NOMO-1 treated with DMSO at 0.1 percent for 48 hours (cell line): Measurements from ENCODE around the gene MUSTN1.
A peak's percentile ranks its signal among the peaks of the same experiment; 100 is the strongest.

Experiments used
- DNase-seq: peaks from one replicate; lab custom pipeline; 2025; ENCODE audit not compliant: unreplicated experiment; lab: John Stamatoyannopoulos, UW

Gene MUSTN1

DNA sequence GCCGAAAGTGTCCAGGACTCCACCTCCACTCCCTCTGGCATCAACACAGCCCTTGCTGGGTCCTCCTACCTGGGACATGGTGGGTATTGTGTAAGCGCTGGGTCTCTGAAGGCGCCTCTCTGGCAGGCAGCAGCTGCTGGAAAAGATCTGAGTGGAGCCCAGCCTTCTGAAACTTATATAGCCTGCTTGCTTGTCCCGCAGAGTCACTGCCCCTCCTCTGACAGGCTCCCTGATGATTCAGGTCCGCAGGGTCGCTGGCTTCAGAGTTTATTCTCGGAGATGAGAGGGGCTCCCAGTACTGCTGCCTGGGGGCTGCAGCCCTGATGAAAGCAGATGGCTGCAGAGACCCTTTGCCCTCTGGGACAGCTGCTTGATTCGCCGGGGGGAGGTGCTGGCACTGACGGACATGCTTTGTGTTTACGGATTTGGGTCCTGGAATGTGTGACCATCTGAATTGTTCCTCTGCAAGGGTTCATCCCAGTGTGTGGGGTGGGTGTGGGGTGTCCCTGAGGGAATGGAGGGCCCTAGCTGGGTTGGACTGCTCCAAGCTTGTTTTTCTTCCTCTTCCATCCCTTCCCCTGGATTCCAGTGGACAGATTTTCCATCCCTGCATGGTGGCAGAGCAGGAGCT is at the start of gene MUSTN1:
Gene MUSTN1 (minus strand): TSS at position 149 of the 631 bp plus-strand sequence. CDS start 71 bp downstream, at position 78.
- DNase-seq = no peak

DNA sequence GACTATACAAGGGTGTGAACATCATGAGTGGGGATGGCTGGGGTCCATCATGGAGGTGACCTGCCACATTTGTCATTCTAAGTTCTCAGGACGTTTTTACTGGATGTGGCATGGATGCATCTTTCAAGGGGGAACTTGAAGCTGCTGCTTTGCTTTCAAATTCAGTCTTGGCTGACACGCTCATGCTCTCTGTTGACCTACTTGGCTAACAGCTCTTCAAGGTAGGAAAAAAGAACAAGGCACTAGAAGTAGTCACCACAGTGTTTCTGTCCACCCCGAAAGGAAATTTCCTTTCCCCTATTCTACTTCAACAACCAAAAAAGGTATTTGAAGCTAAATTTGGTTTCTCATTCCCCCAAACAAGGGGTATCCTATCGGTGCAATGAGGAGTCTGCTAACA is 47.6 kb upstream of the MUSTN1 start:
- no peak for DNase-seq

GRCh38 chr3:52881871-52882270 is 47.1 kb upstream of the MUSTN1 start:
- no peak for DNase-seq

DNA sequence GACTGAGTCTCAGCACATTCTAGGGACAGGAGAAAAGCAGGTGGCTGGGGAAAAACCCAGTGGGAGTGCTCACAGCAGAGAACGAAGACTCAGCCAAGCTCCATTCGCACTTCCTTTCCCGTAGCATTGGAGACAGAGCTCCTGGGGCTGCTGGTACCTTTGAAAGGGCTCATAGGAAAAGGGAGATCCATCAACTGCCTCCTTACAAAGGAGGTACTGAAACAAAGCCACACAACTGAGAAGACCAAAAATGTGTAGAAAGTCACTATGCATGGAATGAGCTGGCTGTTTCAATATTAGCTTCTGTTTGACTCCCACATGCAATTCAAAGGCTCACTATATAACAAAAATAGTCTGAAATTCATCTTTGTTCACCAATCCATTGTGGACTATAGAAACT is 45.7 kb upstream of the MUSTN1 start:
- DNase-seq = no peak

GRCh38 chr3:52880047-52880446 is 45.2 kb upstream of the MUSTN1 start:
- no peak for DNase-seq

DNA sequence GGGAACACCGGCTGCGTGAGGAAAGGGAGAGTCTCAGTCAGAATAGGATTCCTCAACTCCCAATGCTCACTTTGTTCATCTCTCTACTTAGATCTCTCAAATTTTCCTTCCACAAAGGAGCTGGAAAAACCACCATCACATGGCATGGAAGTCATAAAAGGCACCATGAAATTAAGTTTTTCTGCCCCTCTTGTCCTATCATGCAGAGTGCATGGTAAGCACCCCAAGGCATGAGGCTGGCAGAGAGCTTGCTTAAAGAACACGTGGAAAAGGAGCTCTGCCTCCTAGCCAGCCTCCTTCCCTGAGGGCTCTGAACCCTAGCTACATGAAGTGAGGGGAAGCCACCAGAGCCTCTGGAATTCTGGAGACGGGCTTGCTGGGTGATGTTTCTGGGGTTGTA is 44.8 kb upstream of the MUSTN1 start:
- no peak for DNase-seq

DNA sequence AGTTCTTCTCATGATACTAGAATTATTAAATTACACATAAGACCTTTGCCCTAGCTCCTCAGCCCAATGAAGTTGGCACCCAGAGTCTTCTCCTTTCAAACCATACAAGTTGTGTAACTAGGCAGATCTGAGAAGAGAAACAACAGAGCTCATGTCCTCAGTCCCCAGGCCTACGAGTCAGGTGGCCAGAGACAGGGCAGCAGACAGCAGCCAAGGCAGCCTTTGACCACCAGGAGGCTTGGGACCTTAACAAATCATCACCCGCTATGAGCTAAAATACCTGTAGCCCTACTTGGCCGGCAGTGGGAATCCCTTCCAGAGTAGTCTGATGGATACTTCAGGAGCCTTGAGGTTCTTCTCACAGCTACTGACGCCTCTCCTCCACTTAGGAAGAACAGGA is 44.3 kb upstream of the MUSTN1 start:
- DNase-seq = no peak

GRCh38 chr3:52877085-52877484 is 42.3 kb upstream of the MUSTN1 start:
- no peak for DNase-seq

DNA sequence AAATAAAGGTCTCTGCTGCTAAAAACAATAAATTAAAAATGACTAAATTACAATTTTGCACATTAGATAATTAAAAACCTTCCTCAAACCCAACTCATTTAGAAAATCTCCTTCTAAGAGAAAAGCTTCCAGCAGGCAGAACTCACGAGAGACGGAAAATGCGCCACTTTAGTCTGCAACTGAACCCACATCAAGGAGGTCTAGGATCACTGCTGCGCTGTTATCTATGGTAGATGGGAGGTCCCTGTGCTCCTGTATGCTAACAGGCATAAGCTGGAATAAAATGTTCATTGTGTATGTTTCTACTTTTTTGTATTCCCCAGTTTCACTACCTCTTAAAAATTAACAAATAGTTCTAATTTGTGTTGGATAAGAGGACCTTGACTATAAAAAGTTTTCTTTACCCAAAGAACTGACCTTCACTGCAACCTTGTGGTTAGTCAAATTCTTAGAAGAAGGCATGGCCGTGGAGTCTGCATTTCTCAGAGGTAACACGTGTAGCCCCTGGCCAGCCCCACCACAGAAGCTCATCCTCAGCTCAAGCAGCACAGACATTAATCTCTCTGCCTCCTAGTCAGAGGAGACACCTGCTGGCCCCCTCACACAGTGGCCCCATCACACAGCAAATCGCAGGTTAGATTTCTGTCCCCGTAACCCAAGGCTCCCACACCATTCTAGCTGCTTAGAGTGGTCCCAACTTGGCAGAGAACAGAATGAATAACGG is 40.2 kb upstream of the MUSTN1 start:
- peak; percentile 30 for DNase-seq

DNA sequence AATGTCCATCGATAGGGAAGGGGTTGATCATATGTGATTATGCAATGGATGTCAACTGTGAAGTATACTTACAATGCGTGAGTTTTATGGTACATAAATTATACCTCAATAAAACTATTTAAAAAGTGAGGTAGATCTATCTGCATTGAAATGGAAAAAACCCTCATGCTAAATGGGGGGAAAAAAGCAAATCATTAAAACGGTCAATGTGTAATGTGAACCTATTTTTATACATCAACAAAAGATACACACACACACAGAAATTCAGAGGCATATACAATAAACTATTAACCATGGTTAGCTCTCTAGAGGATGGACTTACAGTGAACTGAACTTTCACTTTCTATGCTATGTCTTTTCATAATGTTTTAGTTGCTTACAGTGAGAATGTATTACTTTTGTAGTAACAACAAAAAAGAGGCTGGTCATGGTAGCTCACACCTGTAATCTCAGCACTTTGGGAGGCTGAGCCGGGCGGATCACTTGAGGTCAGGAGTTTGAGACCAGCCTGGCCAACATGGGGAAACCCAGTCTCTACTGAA is 39.4 kb upstream of the MUSTN1 start:
- DNase-seq = no peak

- peak; percentile 29 for DNase-seq
Measured at GRCh38 chr3:52873433-52874159, 38.8 kb upstream of the MUSTN1 start.

DNA sequence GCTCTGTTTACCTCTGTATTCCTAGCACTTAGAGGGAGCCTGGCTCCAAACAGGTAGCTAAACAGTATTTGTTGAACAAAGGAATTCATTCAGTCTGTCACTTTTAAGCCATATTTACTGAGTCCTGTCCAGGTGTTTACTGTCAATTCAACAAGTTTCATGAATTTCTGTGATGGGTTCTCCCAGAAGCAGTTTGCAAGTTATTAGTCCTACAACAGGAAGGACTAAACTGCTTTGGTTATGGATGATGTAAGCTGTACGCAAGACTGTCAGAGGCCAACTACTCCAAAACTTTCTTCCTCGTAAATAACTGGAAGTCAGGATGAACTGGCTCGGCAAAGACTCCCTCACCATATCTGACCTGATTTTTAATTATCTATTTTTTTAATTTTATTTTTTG is 37.4 kb upstream of the MUSTN1 start:
- DNase-seq = no peak

GRCh38 chr3:52871761-52872160 is 36.9 kb upstream of the MUSTN1 start:
- no peak for DNase-seq

GRCh38 chr3:52870471-52870870 is 35.7 kb upstream of the MUSTN1 start:
- no peak for DNase-seq

- DNase-seq = no peak
Measured at GRCh38 chr3:52866427-52866826, 31.6 kb upstream of the MUSTN1 start.

GRCh38 chr3:52865994-52866393 is 31.2 kb upstream of the MUSTN1 start:
- no peak for DNase-seq

DNA sequence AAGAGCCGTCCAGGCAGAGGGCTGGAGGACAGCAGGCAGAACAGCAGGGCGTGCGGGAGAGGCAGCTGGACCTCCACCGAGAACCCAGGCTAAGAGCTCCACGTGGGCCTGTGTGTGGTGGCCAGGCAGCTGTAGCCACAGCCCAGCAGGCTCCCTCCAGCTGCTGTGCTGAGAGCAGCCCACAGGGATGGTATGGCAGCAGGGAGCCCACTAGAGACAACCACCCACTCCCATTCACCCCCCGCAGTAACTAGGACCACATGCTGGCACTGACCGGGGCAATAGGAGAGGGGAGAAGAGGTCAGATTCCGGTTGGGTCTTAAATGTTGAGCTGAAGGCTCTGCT is 25.6 kb upstream of the MUSTN1 start:
- DNase-seq = no peak

- no peak for DNase-seq
Measured at GRCh38 chr3:52859686-52860423, 25.0 kb upstream of the MUSTN1 start.

DNA sequence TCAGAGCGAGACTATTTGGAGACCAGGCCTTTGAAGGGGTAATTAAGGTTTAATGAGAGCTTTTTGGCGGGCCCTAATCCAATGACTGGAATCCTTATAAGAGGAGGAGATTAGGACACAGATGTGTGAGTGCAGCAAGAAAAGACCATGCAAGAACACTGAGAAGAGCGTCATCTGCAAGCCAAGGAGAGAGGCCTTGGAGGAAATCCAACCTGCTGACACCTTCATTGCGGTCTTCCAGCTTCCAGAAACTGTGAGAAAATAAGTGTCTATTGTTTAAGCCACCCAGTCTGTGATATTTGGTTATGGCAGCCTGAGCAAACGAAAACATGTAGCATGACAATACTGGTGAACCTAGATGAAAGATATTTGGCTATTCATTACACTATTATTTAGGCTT is 23.0 kb upstream of the MUSTN1 start:
- DNase-seq = no peak

- no peak for DNase-seq
Measured at GRCh38 chr3:52857133-52857532, 22.3 kb upstream of the MUSTN1 start.

DNA sequence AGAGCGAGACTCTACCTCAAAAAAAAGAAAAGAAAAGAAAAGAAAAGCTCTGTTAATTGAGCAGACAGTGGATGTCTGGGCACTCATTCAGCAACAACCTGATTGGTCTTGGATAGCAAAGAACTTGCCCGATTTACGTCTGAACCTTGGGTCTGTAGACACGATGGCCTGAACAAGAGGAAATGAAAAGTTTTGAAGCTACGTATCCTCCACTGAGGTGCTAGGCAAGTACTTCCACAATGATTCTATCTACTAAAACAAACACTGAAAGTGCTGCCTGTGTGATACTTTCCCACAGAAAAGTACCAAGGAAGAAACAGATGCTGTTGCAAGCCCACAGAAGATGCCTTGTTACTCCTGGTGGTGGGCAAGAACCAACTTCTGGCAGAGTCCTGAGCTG is 21.8 kb upstream of the MUSTN1 start:
- no peak for DNase-seq
